Measurements from ENCODE around the gene JAG1. TPM values are rescaled to one million over a fixed set of nuclear protein-coding genes. Genes with fewer than 3 reads are reported as not detected.

The JAG1 gene
- total RNA-seq (2014; rRNA removed; shearing (Covaris generic)): 8.1 and 8.2 TPM in 2 replicates
- polyA plus RNA-seq (2014; cell fraction: nucleus; rRNA removed): 9.4 and 10.6 TPM in 2 replicates

DNA sequence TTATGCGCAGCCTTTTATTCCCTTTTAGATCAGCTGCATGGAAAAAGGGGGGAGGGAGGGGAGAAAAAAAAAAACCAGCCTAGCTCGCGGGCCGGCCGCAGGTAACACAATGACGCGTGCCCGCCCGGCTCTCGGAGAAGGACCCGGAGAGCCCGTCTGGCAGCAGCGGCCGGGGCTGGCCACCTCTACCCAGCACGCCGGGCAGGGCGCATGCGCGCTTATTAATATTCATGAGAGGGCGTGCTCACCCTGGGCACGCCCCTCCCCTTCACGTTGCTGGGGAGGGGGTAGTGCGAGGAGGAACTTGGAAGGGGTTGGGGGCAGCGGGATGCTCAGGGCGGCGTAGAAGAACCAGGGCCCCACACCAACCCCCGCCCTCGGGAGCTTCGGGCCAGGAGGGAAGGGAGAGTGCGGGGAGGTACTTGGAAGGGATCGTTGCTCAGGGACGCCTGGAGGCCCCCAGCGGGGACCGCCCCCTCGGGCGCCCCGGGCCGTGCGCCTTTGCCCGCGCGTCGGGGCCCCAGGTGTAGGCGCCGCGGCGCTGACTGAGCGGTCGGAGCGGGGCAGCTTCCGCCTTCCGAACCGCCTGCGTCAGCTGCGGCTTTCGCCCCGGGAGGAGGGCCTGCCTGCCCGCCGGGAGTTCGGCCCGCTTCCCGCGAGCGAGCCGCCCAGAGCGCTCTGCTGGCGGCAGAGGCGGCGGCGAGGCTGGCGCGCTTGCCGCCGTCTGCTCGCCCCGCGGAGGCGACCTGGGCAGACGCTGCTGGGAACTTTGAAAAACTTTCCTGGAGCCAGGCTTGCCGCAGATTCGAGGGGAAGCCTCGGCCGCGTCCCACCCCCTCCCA is at the start of gene JAG1:
TSS of gene JAG1 (minus strand) at position 158 of the 842 bp plus-strand sequence. CDS start 469 bp downstream, outside the sequence.
- DNase-seq (ENCODE audit: extremely low read depth, low read depth): peak; percentile 93

DNA sequence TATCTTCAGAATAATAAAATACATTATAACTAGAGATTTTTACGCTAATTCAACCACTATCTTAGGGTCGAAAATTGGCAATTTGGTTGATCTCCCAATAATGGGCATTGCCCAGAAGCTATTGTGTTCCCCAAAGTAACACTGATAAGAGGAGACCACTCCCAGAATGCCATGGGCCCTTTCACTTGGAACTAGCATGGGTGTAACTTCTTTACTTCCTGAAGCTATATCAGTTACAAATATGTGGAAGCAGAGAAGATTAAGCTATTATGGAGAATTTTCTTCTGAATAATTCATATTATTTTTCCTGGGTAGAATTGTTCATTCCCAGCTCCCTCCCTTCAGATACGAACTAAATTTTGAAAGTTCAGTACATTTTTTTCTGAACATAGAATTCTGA is 48.2 kb upstream of the JAG1 start:
- DNase-seq (ENCODE audit: extremely low read depth, low read depth): no peak

- no peak for DNase-seq (ENCODE audit: extremely low read depth, low read depth)
Observed at GRCh38 chr20:10721137-10721896, 47.5 kb upstream of the JAG1 start.

- DNase-seq (ENCODE audit: extremely low read depth, low read depth): no peak
Observed at GRCh38 chr20:10720565-10720964, 46.8 kb upstream of the JAG1 start.

DNA sequence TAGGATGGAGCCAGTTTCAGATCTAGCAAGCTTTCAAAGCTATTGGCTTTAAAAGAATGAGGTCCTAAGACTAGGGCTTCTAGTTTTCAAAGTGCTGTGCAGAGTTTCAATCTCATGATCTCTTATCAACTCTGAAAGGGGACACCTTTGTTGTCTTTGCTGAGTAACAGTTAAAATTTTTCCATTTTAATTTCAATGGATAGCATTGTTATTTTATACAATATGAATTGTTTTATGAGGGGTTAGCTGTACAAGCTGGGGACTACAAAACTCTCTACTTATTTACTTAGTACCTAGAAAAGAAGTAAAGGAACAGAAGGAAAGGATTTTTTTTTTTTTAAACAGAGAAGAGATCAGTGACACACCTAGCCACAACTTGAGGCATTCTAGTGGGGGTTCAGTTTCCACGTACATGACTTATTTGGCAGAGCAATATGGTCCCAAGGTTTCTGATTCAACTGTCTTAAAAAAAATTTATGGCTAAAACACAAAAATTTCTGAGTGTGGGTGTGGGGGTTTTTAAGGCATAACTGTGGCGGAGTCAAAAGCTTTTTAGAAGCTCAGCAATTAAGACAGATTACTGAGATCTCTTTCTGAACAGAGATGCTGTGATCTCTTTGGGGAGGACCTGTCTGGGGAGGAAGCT is 46.1 kb upstream of the JAG1 start:
- no peak for DNase-seq (ENCODE audit: extremely low read depth, low read depth)

- DNase-seq (ENCODE audit: extremely low read depth, low read depth): no peak
Observed at GRCh38 chr20:10718661-10719060, 44.9 kb upstream of the JAG1 start.

DNA sequence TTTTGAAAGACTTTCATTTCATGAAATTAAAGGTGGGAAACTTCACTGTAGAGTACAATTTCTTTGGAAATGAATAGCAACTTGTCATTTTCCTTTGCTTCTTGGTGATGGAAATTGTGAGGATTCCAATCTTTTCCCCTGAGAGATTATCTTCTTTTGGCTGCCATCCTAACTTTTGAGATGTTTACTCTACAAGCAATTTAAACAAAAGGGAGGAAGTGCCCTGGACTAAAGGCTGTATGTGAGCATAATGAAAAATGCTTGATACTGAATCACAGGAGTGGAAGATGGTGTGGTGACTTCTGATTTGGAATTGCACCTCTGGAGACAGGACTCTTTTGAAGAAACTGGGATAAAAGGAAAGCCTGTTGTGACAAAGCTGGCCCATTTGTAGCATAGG is 43.1 kb upstream of the JAG1 start:
- peak; percentile 20 for DNase-seq (ENCODE audit: extremely low read depth, low read depth)

GRCh38 chr20:10715035-10715434 is 41.2 kb upstream of the JAG1 start:
- peak; percentile 29 for DNase-seq (ENCODE audit: extremely low read depth, low read depth)

DNA sequence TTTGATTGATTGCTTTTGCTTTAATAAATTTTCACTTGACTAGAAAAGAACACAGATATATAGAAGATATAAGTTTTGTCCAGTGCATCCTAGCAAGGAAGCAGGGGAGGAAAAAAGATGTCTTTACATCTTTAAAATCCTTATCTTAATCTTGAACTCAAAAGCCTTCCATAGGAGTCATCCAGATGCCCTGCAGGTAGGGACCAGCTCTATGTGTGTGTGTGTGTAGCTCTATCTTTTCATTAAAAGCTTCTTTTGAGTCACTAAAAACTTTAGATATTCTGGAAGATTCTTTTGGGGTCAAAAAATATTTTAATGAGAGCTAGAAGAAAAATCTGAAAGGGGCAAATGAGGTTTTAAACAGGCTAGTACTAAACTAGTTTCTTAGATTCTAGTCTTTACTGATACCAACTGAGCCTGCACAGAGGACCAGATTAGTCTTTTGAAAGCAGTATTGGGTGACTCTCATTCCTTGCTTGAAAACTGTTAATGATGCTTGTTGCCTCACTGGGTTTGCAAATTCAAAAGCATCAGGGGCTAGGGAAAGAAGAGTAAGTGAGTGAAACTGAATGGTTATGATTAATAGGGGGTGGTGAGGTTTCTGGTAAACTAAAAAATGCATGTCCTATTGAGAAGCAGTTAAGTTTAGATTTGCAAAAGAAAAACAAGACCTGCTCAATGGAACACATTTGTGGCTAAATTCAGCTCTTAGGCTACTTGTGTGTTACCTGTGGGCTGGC is 40.6 kb upstream of the JAG1 start:
- no peak for DNase-seq (ENCODE audit: extremely low read depth, low read depth)

GRCh38 chr20:10713161-10713560 is 39.4 kb upstream of the JAG1 start:
- no peak for DNase-seq (ENCODE audit: extremely low read depth, low read depth)

GRCh38 chr20:10711903-10712451 is 38.2 kb upstream of the JAG1 start:
- DNase-seq (ENCODE audit: extremely low read depth, low read depth): no peak

DNA sequence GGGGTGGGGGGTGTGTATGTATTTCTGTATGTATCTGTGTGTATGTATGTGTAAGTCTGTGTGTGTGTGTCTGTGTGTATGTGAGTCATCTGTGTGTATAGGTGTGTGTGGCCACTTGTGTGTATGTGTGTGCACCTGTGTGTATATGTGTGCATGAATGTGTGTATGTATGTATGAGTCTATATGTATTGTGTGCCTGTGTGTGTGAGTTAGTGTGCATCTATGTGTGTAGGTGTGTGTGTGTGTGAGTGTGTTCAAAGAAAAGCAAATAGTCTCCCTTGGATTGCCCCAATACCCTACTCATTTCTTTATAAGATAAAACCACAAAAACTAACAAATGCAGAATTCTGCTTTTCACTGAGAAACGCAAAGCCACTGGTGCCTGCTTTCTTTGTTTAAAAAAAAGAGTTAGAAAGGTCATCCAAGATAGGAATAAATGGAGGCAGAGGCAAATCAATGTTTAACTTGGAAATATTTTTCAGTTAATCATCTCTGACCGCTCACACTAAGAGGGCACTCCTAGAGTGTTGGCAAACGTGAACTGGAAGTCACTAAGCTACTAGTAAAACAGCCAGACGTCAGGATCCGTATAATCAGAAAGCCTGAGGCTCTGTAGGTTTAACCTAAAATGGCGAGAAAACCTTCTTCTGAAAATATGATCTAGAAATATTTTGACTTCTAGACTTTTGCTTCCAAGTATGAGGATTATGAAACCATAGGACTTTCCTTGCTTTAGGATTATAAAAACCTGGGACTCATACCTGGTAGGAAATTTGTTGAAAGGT is 37.4 kb upstream of the JAG1 start:
- no peak for DNase-seq (ENCODE audit: extremely low read depth, low read depth)

GRCh38 chr20:10709916-10710315 is 36.1 kb upstream of the JAG1 start:
- DNase-seq (ENCODE audit: extremely low read depth, low read depth): no peak

GRCh38 chr20:10708351-10709185 is 34.8 kb upstream of the JAG1 start:
- no peak for DNase-seq (ENCODE audit: extremely low read depth, low read depth)

DNA sequence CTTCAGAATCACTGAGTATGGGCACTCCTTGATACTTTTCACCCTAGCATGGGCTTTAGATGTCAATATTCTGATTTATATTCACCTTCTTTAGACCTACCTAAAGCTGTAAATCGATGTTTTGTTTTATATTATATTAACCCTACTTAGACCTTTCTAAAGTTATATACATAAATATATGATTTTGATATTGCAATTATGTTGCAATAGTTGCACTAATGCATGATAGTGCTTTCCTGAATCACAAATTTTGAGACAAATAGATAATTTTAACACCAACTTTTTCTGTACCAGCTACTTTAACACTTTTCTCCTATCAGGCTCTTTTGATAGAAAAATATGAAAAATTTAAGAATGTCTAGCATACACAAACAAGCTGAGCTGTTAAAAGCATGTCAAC is 34.0 kb upstream of the JAG1 start:
- no peak for DNase-seq (ENCODE audit: extremely low read depth, low read depth)

GRCh38 chr20:10707068-10707467 is 33.3 kb upstream of the JAG1 start:
- no peak for DNase-seq (ENCODE audit: extremely low read depth, low read depth)

GRCh38 chr20:10706460-10706811 is 32.6 kb upstream of the JAG1 start:
- DNase-seq (ENCODE audit: extremely low read depth, low read depth): no peak

GRCh38 chr20:10705801-10706459 is 32.1 kb upstream of the JAG1 start:
- peak; percentile 25 for DNase-seq (ENCODE audit: extremely low read depth, low read depth)
